Activated T-cell treated with anti-CD3 and anti-CD28 coated beads, Interleukin-2, amount 50 U/mL, for 72 hours (primary cell): ENCODE measurements around the gene NAV2. TPM values are rescaled to one million over a fixed set of nuclear protein-coding genes. Genes with fewer than 3 reads are reported as not detected.
A peak's percentile ranks its signal among the peaks of the same experiment; 100 is the strongest.
"Not testable (repeated sequence)": the region's sequence is repeated elsewhere in the genome, so short reads cannot be mapped to it uniquely, and the experiment has no call there.

Source experiments
- ATAC-seq, 2 donors: fragments of 150-1000 bp; cut with Tn5 transposase; replicated peaks in 1 of 2; 2 replicates each; pipeline ENCODE4 v1.10.0; 2021; ENCODE audit warnings: moderate library complexity in 2 of 2, mild to moderate bottlenecking in 1 of 2
- DNase-seq, 2 donors: peaks; one replicate each; pipeline ENCODE4 v3.0.0; 2021 to 2022; ENCODE audit warnings: mixed read lengths in 1 of 2
- H3K27ac Mint-ChIP-seq: one replicate; pipeline ENCODE4 v1.8.0; 2022; ENCODE audit warnings: mild to moderate bottlenecking, moderate library complexity, mixed read lengths
- H3K27me3 Mint-ChIP-seq: one replicate; pipeline ENCODE4 v1.8.0; 2022; ENCODE audit warnings: low read depth, mixed read lengths
- H3K36me3 Mint-ChIP-seq, 2 donors: one replicate each; pipeline ENCODE4 v1.8.0; 2022; ENCODE audit warnings: mixed read lengths in 2 of 2, mild to moderate bottlenecking in 1 of 2; ENCODE audit not compliant: insufficient read depth in 2 of 2
- H3K4me1 Mint-ChIP-seq: one replicate; pipeline ENCODE4 v1.8.0; 2022; ENCODE audit warnings: low read depth, mixed read lengths
- H3K4me3 Mint-ChIP-seq, 2 donors: one replicate each; pipeline ENCODE4 v1.8.0; 2022; ENCODE audit warnings: mild to moderate bottlenecking in 2 of 2, mixed read lengths in 2 of 2, moderate library complexity in 2 of 2
- H3K9me3 Mint-ChIP-seq, 2 donors: one replicate each; pipeline ENCODE4 v1.8.0; 2022; ENCODE audit warnings: mixed read lengths in 2 of 2
- total RNA-seq, 2 donors: library from RNA; stranded (reverse); gene quantifications; one replicate each; pipeline ENCODE4 v1.2.3, GENCODE V29; 2022

Gene NAV2
- total RNA-seq, 2 donors from 2014 or later = 1.8 to 2.0 TPM

GRCh38 chr11:20125927-20126326 is 413.3 kb downstream of the NAV2 start:
- ATAC-seq (no peak), DNase-seq (no peak)
- H3K9me3 Mint-ChIP-seq = no peaks in the 10 kb centered on the region
- no peaks in the 10 kb centered on the region for H3K36me3 Mint-ChIP-seq
- H3K27ac Mint-ChIP-seq = no peak overlapping the region
- H3K4me1 Mint-ChIP-seq = no peaks in the 10 kb centered on the region
- peaks cover 10% of the 10 kb centered on the region for H3K27me3 Mint-ChIP-seq
- H3K4me3 Mint-ChIP-seq = no peak overlapping the region

- H3K4me3 Mint-ChIP-seq = no peak overlapping the region
- H3K27ac Mint-ChIP-seq = no peak overlapping the region
- no peaks in the 10 kb centered on the region for H3K9me3 Mint-ChIP-seq
- ATAC-seq (no peak), DNase-seq (no peak)
- H3K4me1 Mint-ChIP-seq = peaks cover 4% of the 10 kb centered on the region
- H3K36me3 Mint-ChIP-seq = no peaks in the 10 kb centered on the region
- peaks cover 5% of the 10 kb centered on the region for H3K27me3 Mint-ChIP-seq
These were observed 414.1 kb downstream of the NAV2 start for GRCh38 chr11:20126724-20127123.

GRCh38 chr11:20127671-20128527 is 415.3 kb downstream of the NAV2 start:
- H3K27ac Mint-ChIP-seq = no peak overlapping the region
- H3K4me3 Mint-ChIP-seq = no peak overlapping the region
- DNase-seq = peak; percentile 78 to 81
- peaks cover 14% of the 10 kb centered on the region for H3K4me1 Mint-ChIP-seq
- peak; percentile 81 to 83 for ATAC-seq
- no peaks in the 10 kb centered on the region for H3K36me3 Mint-ChIP-seq
- no peaks in the 10 kb centered on the region for H3K9me3 Mint-ChIP-seq
- peaks cover 15% of the 10 kb centered on the region for H3K27me3 Mint-ChIP-seq

DNA sequence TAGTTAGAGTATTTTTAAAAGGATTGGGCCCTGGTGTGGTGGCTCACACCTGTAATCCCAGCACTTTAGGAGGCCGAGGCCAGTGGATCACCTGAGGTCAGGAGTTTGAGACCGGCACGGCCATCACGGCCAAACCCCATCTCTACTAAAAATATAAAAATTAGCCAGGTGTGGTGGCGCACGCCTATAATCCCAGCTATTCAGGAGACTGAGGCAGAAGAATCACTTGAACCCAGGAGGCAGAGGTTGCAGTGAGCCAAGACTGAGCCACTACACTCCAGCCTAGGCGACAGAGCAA is 415.8 kb downstream of the NAV2 start:
- H3K36me3 Mint-ChIP-seq, ATAC-seq, H3K27ac Mint-ChIP-seq, H3K9me3 Mint-ChIP-seq, DNase-seq, H3K4me3 Mint-ChIP-seq: not testable (repeated sequence)
- H3K4me1 Mint-ChIP-seq = peaks cover 14% of the 10 kb centered on the region
- peaks cover 20% of the 10 kb centered on the region for H3K27me3 Mint-ChIP-seq

DNA sequence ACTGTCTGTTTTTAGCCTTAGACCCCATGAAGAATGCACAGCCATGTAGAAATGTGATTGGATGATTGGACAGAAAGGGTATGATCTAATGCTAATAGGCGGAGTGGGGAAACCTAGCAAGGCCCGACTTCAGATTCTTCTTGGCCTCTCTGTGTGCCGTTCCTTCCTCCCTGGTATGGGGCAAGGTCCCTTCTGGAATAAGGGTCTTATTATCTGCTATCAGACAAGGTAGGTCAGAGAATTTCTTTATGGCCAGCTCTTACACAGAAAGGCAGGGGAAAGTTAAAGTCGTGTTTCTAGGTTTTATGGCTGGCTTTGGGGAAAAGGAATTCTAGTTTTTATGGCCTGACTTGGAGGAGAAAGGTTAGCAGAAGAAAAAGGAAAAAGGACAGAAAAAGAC is 417.0 kb downstream of the NAV2 start:
- no peaks in the 10 kb centered on the region for H3K36me3 Mint-ChIP-seq
- ATAC-seq = no peak
- no peak for DNase-seq
- H3K9me3 Mint-ChIP-seq = no peaks in the 10 kb centered on the region
- H3K4me1 Mint-ChIP-seq = peaks cover 14% of the 10 kb centered on the region
- no peak overlapping the region for H3K4me3 Mint-ChIP-seq
- H3K27me3 Mint-ChIP-seq = peaks cover 32% of the 10 kb centered on the region
- H3K27ac Mint-ChIP-seq = no peak overlapping the region

- H3K36me3 Mint-ChIP-seq = no peaks in the 10 kb centered on the region
- H3K4me1 Mint-ChIP-seq = peaks cover 14% of the 10 kb centered on the region
- peak; percentile 49 to 51 for DNase-seq
These were observed 419.4 kb downstream of the NAV2 start for GRCh38 chr11:20131788-20132666.

DNA sequence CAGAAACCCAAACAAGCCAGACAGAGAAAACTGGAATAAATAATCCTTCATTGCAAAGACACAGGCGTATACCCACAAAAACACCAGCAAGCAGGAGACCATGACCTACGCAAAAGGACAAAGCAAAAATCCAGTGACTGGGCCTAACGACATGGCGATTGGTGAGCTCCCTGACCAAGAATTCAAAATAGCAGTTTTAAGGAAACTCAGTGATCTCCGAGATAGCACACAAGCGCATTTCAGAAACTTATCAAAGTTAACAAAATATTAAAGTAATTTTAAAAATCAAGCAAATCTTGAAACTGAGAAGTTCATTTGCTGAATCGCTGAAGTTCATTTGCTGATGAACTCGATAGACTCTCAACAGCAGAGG is 420.0 kb downstream of the NAV2 start:
- H3K27ac Mint-ChIP-seq = no peak overlapping the region
- H3K4me3 Mint-ChIP-seq = peak overlapping the region; percentile 74 to 80
- peaks cover 33% of the 10 kb centered on the region for H3K27me3 Mint-ChIP-seq
- no peaks in the 10 kb centered on the region for H3K9me3 Mint-ChIP-seq
- ATAC-seq (no peak), DNase-seq (no peak)
- H3K36me3 Mint-ChIP-seq = no peaks in the 10 kb centered on the region
- peaks cover 14% of the 10 kb centered on the region for H3K4me1 Mint-ChIP-seq

More at GRCh38 chr11:20131788-20132666, 419.4 kb downstream of the NAV2 start:
- Mint-ChIP-seq H3K4me3 (peak overlapping the region; percentile 74 to 80), H3K9me3 (no peaks in the 10 kb centered on the region), H3K27me3 (peaks cover 33% of the 10 kb centered on the region), H3K27ac (no peak overlapping the region)
- ATAC-seq = peak; percentile 68 to 71

DNA sequence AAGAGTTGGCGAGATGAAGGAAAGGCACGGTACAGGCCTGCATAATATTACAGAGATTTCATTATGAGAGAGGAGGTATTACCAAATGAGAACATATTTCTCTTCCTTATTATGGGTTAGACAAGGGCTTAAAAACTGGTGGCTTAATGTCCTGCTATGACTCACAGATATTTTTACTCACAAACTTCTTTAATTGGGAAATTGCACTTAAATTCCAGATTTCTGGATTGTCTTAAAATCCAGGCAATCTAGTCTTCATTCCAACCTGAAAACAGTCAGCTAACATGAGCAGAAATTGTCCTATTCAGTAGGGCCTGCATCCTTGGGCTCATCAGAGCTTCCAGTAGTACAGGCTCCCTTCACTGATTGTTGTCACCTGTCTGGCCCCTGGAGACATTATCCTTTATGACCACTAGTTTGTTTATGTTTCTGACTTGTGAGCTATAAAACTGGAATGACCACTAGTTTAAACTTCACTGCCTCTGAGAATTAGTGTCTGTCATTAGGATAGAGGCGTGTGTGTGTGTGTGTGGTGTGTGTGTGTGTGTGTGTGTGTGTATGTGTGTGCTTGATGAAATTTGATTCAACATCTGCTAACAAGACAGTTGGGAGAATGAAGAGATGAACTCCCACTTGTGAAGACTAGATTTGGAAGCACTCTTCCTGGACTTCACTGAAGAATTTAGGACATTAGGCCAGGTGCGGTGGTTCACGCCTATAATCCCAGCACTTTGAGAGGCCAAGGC is 422.5 kb downstream of the NAV2 start:
- Mint-ChIP-seq H3K27me3 (peaks cover 51% of the 10 kb centered on the region), H3K4me3 (no peak overlapping the region), H3K36me3 (no peaks in the 10 kb centered on the region), H3K27ac (no peak overlapping the region), H3K4me1 (peaks cover 14% of the 10 kb centered on the region), H3K9me3 (no peaks in the 10 kb centered on the region)
- DNase-seq = no peak
- no peak for ATAC-seq

DNA sequence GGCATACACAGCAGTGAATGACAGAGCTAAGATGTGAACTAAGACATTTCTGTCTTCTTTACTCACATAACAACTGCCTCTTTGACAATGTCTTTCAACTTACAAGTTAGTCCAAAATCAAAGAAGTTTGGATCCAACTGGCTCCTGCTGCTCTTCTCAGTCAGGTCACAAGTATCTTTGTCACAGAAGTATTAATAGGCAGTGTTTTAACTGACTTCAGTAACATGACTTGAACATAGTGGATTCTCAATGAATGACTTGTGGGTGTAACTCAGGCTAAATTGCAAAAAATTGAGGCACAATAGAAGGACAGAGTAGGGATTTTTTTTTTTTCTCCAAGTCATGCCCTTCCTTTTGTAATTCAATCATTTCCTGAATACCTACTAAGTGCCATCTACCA is 425.0 kb downstream of the NAV2 start:
- Mint-ChIP-seq H3K27ac (no peak overlapping the region), H3K36me3 (peaks cover 0 to 2% of the 10 kb centered on the region in 2 donors), H3K4me3 (no peak overlapping the region), H3K27me3 (peaks cover 57% of the 10 kb centered on the region), H3K4me1 (peaks cover 1% of the 10 kb centered on the region), H3K9me3 (no peaks in the 10 kb centered on the region)
- no peak for DNase-seq
- no peak for ATAC-seq

DNA sequence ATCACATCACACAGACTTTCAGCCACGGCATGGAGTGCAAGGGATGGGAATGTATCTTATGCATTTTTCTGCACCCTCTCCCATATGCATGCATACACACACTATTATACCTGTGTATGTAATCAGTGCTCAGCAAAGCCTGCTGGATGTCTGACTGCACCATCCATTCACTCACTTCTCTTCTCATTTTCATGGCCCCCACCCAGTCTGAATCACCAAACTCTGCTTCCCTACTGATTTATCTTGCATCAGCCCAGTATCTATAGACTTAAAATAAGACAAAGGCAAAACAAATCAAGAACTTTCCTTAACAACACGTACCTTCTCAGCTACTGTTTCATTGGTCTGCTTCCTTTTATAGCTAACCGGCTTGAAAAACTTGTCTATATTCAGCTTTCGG is 426.1 kb downstream of the NAV2 start:
- ATAC-seq = no peak
- H3K4me1 Mint-ChIP-seq = no peaks in the 10 kb centered on the region
- H3K9me3 Mint-ChIP-seq = no peaks in the 10 kb centered on the region
- H3K27me3 Mint-ChIP-seq = peaks cover 52% of the 10 kb centered on the region
- H3K4me3 Mint-ChIP-seq = no peak overlapping the region
- no peak overlapping the region for H3K27ac Mint-ChIP-seq
- H3K36me3 Mint-ChIP-seq = peaks cover 0 to 2% of the 10 kb centered on the region in 2 donors
- DNase-seq = no peak

DNA sequence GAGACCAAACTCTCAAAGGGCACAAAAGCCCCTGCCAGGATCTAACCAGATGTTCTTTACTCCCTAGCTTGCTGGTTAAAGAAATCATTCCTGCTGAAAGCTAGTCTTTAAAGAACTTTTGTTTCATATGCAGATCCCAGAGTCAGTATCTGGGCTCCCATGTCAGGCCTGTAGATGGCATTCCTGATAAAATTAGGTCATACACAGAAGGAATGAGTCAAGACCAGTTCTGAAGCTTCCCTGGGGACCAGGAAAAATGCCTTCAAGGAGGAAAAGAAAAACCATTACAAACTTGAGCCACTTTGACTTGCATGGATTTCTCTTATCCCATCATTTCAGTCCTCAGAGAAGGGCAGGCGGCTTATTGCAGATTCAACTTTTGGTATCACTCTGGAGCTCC is 441.7 kb downstream of the NAV2 start:
- H3K36me3 Mint-ChIP-seq = peaks cover 2 to 5% of the 10 kb centered on the region in 2 donors
- H3K4me3 Mint-ChIP-seq = no peak overlapping the region
- H3K27me3 Mint-ChIP-seq = peaks cover 44% of the 10 kb centered on the region
- no peak for DNase-seq
- no peaks in the 10 kb centered on the region for H3K9me3 Mint-ChIP-seq
- ATAC-seq = no peak
- H3K27ac Mint-ChIP-seq = no peak overlapping the region
- H3K4me1 Mint-ChIP-seq = peaks cover 18% of the 10 kb centered on the region

DNA sequence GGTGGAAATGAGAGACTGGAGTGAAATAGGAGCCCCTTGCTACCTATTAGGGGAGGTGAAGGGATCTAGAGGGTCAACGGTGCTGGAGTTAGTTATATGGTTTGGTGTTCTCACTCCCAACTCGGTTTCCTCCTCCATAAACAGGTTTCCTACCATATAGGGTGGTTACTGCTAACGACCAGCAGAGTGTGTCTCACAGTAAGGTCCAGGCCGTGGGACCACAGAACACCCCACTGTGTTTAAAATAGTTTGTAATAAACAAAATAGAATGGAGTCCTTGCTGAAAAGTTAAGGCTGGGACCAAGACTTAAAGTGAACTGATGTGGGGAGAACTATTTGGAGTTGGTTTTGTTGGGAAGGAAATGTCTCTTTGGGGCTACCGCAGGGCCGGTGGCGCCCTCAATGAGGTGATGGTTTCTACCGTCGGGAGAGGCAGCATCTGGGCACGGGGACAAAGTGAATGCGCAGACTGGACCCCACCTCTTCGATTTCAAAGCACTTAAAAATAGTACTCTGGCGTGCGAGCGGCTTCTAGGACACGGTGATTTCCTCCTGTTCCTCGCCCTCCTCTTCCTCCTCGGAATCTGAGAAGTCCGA is 443.1 kb downstream of the NAV2 start:
- peaks cover 2 to 5% of the 10 kb centered on the region in 2 donors for H3K36me3 Mint-ChIP-seq
- H3K4me3 Mint-ChIP-seq = peak overlapping the region; percentile 77 to 87
- no peak for ATAC-seq
- H3K4me1 Mint-ChIP-seq = peaks cover 18% of the 10 kb centered on the region
- peaks cover 53% of the 10 kb centered on the region for H3K27me3 Mint-ChIP-seq
- H3K9me3 Mint-ChIP-seq = no peaks in the 10 kb centered on the region
- DNase-seq = no peak
- H3K27ac Mint-ChIP-seq = peak overlapping the region; percentile 46
